ENCODE measurements around the gene OAS2. TPM values are rescaled to one million over a fixed set of nuclear protein-coding genes. Genes with fewer than 3 reads are reported as not detected.

The OAS2 gene
- total and polyA plus RNA-seq, 2 of the 4 experiments (the other 2 are of a cell fraction) = under 0.01 TPM; not detected in 1

GRCh38 chr12:113057565-113058485, 79.5 kb downstream of the OAS2 start (continued):
- TF ChIP-seq MAZ (IDR thresholded peaks at IDR 0.05; ENCODE audit: borderline replicate concordance, low read depth, low read length) = no peak

GRCh38 chr12:113058553-113058952, 80.2 kb downstream of the OAS2 start:
- Histone ChIP-seq H3K4me1 (ENCODE audit: control insufficient read depth, insufficient read depth, low read length) (no peaks in the 10 kb centered on the region), H3K9me1 (ENCODE audit: insufficient read depth, low read length) (0 out of 2 replicates have a peak, but pooled peaks cover 2% of the 10 kb centered on the region), H2BK20ac (ENCODE audit: low read depth, low read length) (no peak overlapping the region), H3K27ac (ENCODE audit: insufficient read depth, low read length) (no peak overlapping the region), H4K8ac (ENCODE audit: low read depth in 2 of 2, low read length in 2 of 2) (no peak overlapping the region), H3K79me1 (ENCODE audit: low read depth in 1 of 2, low read length in 2 of 2) (no peaks in the 10 kb centered on the region), H2AK9ac (replicated peaks; ENCODE audit: low read depth, low read length, poor library complexity) (no peak overlapping the region), H3K23ac (ENCODE audit: low read depth, low read length) (no peak overlapping the region), H4K20me1 (ENCODE audit: insufficient read depth, low read length) (no peaks in the 10 kb centered on the region), H3K56ac (ENCODE audit: extremely low read depth, insufficient read depth, low read length) (no peak overlapping the region), H4K5ac (ENCODE audit: low read depth, low read length) (no peak overlapping the region), H2BK15ac (ENCODE audit: low read depth, low read length) (no peak overlapping the region), H3K18ac (ENCODE audit: low read depth, low read length) (no peak overlapping the region), H3K27me3 (ENCODE audit: control insufficient read depth, insufficient read depth, low read length) (peaks cover 45% of the 10 kb centered on the region), H2AFZ (replicated peaks; ENCODE audit: low read length, poor library complexity) (no peak overlapping the region), H2AK5ac (ENCODE audit: low read depth, low read length) (no peak overlapping the region), H3K9me3 (ENCODE audit: control insufficient read depth, insufficient read depth, low read length) (no peaks in the 10 kb centered on the region), H2BK5ac (ENCODE audit: low read depth, low read length, poor library complexity, severe bottlenecking) (no peak overlapping the region), H4K91ac (ENCODE audit: insufficient read depth, low read depth, low read length) (no peak overlapping the region), H3K9ac (ENCODE audit: low read depth, low read length) (no peak overlapping the region), H3K14ac (replicated peaks; ENCODE audit: low read depth, low read length) (no peak overlapping the region), H2BK120ac (ENCODE audit: low read depth, low read length) (no peak overlapping the region), H3K4me3 (ENCODE audit: insufficient read depth, low read depth, low read length) (no peak overlapping the region), H3K4ac (ENCODE audit: low read depth, low read length) (no peak overlapping the region), H3K36me3 (ENCODE audit: control insufficient read depth, insufficient read depth, low read length) (no peaks in the 10 kb centered on the region), H3K4me2 (ENCODE audit: low read depth, low read length) (no peak overlapping the region)
- no peak for DNase-seq
- ATAC-seq (ENCODE audit: low read depth) = no peak
- ChIA-PET CTCF (interaction anchor here (0.9 kb wide), 1 partner anchor 94 kb away, joined by 3 read pairs; no protein-coding TSS in a partner anchor), POLR2A (ENCODE audit: unreplicated experiment) (no interaction called here)
- intact Hi-C loops (cut with micrococcal nuclease) (no loop called here), dilution Hi-C loops (cut with HindIII; ENCODE audit: low sequenced_read_pairs, unreplicated experiment) (no loop called here), in situ Hi-C loops (cut with MboI; ENCODE audit: low sequenced_read_pairs) (no loop called here)
- TF ChIP-seq FOS (IDR thresholded peaks at IDR 0.05; ENCODE audit: low read depth, low read length) (no peak), ELK1 (IDR thresholded peaks at IDR 0.05; ENCODE audit: borderline replicate concordance, low read depth, low read length) (no peak), RFX5 (IDR thresholded peaks at IDR 0.05; ENCODE audit: low read depth, low read length) (no peak), RCOR1 (IDR thresholded peaks at IDR 0.05; ENCODE audit: insufficient replicate concordance, low read length) (no peak), NFE2L2 (IDR thresholded peaks at IDR 0.05; ENCODE audit: low read depth, low read length) (no peak), POLR2A (IDR thresholded peaks at IDR 0.05; ENCODE audit: low read depth, low read length) (no peak)
- WGBS, 2 experiments (ENCODE audit: extremely low coverage in 2 of 2, insufficient read length in 1 of 2) = no CpG with 5 or more reads among the region's 1 CpG
- no TSS peak for BruUV-seq (replicated peaks)
